SHP77 treated with DMSO at 0.1 percent for 48 hours (cell line): ENCODE data around the gene EGFLAM.
A peak's percentile ranks its signal among the peaks of the same experiment; 100 is the strongest.

Experiments used
- DNase-seq: peaks from one replicate; lab custom pipeline; 2025; lab: John Stamatoyannopoulos, UW

Gene EGFLAM

GRCh38 chr5:38417658-38418017 lies 159.3 kb downstream of the EGFLAM start:
- DNase-seq: no peak

- no peak for DNase-seq
Measured at GRCh38 chr5:38420246-38420645, 161.9 kb downstream of the EGFLAM start.

- DNase-seq: peak; percentile 62
Measured at GRCh38 chr5:38420691-38421390, 162.5 kb downstream of the EGFLAM start.

DNA sequence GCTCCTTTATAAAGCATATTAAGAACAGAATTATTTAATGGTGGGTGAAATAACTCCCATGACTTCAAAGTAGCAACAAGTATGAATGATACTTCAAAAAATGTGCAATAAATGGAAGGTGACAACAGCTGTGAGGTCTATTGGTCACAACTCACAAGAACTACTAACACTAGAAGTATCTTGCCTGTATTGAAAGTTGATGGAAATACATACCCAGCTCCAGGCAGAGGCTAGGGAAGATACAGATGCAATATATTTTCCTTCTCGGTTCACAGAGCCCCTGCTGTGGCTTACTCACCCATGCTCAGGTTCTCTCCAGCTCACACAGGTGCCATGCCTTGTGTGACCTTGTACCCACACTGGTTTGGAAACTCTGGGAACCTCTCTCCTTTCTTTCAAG lies 164.3 kb downstream of the EGFLAM start:
- DNase-seq: no peak

GRCh38 chr5:38423276-38424147 lies 165.2 kb downstream of the EGFLAM start:
- no peak for DNase-seq

- no peak for DNase-seq
Measured at GRCh38 chr5:38424148-38425060, 166.0 kb downstream of the EGFLAM start.

DNA sequence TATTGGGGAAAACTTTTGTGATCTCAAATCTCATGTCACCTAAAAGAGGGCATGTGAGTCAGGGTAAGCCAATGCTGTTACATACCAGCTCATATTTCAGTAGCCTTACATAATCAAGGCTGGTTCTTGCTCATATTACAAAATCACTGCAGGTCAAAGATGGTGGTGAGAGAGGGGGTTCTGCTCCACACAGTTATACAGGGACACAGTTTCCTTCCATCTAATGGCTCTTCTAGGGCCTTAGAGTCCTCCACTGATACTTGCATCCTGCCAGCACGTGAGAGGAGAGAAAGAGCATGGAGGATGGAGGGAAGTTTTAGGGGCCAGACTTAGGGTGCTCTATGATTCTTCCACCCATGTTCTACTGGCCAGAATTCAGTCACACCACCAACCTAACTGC lies 168.1 kb downstream of the EGFLAM start:
- DNase-seq: no peak

DNA sequence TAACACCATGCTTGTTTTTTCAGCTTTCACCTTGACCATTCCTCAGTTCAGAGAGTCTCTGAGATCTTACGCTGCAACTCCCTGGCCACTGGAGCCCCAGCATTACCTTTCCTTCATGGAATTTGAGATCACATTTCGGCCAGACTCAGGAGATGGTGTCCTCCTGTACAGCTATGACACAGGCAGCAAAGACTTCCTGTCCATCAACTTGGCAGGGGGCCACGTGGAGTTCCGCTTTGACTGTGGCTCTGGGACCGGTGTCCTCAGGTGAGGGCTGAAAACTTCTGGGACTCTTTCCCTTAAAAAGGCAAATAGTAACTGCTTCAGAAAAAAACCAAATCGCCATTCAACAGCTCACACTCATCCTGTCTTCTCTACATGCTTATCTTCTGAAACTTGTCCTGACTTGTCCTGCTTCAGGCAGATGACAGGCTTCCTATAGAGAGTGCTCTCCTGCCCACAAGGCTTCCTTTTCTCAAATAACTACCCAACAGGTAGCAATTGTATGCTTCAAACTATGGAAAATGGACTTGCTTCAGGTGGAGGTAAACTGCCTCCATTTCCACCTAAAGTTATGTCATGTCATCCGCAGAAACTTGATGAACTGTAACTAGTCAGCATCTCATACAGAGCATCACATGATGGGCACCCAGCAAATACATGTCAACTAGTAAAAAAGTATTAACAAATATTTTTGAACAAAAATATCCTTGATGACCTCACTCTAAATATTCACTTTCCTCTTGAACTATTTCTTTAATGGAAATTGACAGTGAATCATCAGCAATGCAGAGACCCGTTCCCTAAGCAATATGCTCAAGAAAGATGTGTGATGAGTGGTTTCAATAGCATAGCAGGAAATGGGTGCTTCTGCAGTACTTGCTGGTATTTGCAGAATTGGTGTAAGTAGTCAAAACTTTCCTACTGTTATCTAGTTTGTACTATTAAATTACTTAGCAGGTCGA lies 168.9 kb downstream of the EGFLAM start:
- no peak for DNase-seq

- no peak for DNase-seq
Measured at GRCh38 chr5:38431242-38431853, 173.0 kb downstream of the EGFLAM start.

DNA sequence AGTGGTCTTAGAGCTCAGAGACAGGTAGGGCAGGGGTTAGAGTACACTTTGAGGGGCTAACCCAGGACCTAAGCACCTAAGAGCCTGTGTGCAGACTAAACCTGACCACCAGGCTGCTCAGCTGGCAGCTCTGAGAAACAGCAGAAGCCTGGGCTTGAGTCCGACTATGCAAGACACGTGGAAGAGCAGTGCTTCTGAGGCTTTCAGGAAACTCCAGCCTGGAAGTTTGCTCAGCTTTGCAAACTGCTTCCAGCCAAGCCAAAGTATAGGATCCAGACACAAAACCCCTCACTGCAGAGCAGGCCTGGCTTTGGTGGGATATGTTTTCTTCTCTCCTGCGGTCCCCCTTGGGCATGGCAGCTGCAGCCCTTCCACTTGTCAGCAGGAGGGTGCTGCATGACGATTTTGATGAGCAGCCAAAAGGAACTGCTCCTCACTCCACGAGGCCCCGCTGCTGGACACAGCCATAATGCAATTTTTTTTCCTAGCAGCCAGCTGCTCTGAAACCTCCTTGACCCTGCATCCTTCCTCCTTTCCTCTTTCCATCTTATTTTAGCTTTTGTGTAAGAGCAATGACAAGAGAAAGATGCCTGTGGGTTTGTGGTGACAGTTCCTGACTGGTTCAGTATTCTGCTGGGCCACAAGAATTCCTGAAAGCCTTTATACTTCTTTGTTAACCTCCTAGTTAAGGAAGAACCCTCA lies 175.0 kb downstream of the EGFLAM start:
- no peak for DNase-seq

DNA sequence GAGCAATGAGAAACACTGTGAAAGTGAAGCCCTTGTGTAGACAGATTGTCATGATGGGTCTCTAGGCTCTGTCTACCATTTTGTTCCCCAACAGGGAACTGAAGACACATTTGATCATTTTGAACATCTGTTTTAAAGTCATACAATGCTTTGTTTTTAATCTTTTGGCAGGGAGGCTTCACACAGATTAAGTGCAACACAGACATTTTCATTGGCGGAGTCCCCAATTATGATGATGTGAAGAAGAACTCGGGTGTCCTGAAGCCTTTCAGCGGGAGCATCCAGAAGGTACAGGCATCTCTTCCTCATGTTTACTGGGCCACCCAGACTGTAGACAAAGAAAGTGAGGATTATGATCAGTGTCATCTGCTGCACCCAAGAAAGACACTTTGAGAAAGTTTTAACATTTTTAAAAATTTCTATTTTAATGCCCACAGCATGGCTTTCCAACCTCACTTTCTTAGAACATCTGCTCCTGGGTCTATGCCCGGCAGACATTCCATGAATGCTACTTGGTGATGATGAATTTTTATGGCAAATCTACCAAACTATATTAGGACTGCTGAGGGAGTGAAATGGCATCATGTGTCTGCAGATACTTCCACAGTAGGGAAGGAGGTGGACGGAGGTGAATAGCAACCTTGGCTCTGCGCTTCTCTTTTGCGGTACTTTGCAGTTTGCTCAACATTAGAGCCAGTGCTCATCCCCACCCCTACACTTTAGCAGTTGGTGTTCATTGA lies 176.8 kb downstream of the EGFLAM start:
- no peak for DNase-seq

- no peak for DNase-seq
Measured at GRCh38 chr5:38438757-38439156, 180.4 kb downstream of the EGFLAM start.

DNA sequence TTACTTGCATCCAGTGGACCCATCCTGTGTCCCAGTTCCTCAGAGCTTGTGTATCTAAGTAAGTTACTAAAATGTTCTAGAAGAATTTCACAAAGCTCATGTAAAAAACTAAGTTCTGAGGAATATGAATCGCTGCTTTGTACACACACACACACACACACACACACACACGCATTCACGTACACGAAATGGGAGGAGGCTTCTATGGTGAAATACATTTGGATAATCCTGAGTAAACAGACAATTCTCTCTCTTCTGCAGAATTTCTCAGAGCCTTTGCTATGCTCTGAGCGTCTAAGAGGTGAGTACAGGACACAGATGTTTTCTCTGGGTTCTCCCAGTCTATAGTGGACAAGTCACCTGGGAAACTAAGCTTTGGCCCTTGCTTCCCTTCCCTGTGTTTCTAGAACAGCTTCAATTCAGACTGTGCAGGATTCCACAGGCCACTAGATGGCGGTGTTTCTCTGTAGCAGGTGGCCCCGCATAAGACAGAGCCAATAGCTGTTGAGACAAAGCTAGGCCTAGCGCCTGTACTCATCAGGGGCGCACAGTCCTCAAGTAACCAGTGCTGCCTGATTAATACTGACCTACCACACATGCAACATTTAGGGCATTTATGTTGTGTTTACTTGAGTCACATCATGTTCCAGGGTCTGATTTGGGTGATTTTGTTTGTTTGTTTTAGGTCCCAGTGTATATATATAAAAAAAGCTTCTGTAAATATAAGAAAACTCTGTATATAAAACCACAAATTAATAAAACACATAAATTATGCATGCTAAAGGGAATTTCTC lies 183.3 kb downstream of the EGFLAM start:
- DNase-seq: peak; percentile 97

GRCh38 chr5:38442247-38442573 lies 183.9 kb downstream of the EGFLAM start:
- no peak for DNase-seq

DNA sequence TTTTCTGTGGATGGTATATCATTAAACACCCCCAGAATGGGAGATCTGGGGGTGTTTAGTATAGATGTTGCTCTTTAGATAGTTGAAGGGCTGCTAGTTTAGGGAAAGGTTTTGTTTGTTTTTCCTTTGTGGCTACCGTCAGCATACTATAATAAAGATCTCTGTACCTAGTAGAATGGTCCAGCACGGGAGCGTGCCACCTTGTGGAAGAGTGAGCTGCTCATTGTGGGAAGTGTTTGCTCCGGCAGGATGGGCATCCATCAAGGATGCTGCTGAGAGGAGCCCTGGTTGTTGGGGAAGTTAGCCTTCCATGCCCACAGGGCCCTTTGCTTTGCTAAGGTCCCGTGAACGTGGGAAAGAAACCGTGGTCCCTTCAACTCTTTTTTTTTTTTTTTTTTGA lies 185.0 kb downstream of the EGFLAM start:
- DNase-seq: no peak

DNA sequence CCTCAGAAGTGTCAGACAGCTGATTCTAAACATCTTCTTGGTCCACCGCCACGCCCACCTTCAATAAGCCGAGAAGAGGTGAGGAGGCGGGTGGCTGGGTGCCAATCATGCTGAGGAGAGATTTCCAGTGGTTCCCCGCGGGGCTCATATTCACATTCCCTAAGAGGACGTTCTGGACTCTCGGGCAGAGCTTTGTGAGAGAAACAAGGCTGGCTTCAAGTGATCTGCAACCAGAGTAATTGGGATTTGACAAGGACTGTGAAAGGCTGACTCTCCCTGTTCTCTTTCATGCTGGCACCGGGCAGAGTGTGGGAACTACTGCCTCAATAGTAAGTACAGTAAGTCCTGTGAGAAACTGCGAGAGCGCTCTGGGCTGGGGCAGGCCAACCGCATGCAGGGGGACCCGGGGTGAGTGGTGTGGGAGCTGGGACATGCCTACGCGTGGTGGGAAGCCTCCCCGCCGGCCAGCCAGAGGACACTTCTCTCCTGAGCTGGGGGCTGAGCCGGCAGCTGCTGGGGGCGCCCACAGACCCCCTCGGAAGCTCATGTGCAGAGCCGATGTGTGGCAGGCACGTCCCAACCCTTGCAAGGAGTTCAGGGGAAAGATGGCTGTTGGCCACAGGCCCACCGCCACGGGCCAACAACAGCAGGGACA lies 187.1 kb downstream of the EGFLAM start:
- no peak for DNase-seq

DNA sequence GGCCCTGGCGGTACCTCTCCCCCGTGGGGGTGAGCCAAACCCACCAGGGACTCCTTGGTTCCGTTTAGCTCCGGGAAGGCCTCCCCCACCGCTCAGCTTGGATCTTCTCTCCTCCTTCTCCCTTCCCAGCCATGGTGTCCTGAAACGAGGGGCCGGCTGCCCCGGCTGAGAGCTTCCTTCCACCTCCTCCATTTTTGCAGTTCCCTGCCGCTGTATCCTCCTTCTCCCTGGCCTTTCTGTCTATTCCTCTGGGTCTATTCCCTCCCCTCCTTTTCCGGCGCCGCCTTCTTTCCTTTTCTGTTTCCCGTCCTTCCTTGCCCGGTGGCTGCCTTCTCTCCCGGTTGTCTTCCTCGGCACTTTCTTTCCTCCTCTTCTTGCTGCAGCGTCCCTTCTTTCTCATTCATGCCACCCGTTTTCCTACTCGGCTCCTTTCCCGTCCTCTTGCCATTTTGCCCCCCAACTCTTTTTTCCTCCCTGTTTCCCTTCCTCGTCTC lies 187.7 kb downstream of the EGFLAM start:
- DNase-seq: no peak

DNA sequence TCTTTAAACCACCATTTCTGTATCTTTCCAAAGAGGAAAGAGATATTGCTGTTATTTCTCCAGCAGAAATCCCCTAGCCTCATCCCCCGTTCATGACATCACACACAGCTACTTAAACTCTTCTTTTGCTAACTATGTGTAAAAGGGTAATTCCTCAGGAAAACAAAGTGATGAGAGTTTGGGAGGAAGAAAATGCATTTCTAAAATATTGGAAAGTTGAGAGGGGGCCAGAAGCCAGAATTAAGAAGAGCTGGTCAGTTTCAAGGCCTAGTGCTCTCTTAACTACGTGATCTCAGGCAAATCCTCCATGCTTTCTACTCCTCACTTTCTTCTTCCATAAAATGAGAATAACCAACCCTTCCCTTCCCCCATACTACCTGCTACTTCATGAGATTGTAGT lies 188.7 kb downstream of the EGFLAM start:
- no peak for DNase-seq
